Erythroblast (primary cell): ENCODE data around the gene SERPINB1.

Experiments used
- GATA1 ChIP-seq: IDR thresholded peaks from 2 replicates; pipeline ENCODE4 v1.6.1; 2011; ENCODE audit warnings: low read depth, mild to moderate bottlenecking, control low read depth, low read length, moderate library complexity
- POLR2A ChIP-seq: IDR thresholded peaks from 2 replicates; pipeline ENCODE4 v1.6.1; 2011; ENCODE audit warnings: mild to moderate bottlenecking, low read length

GRCh38 chr6:2827142-2827541 lies 14.5 kb downstream of the SERPINB1 start:
- TF ChIP-seq POLR2A (no peak), GATA1 (no peak)
